SK-N-SH (cell line): ENCODE measurements around the gene RARB. TPM values are rescaled to one million over a fixed set of nuclear protein-coding genes. Genes with fewer than 3 reads are reported as not detected.

Source experiments
- CTCF ChIA-PET: fragments of 300-600, 350-600 bp; formaldehyde crosslinking; extraction: SDS; loops from one replicate; lab custom pipeline; 2021; lab: Yijun Ruan, JAX
- POLR2A ChIA-PET: fragments of 350-600 bp; sonication (Branson Sonifier 250); formaldehyde crosslinking; extraction: SDS; loops from one replicate; lab custom pipeline; 2020; ENCODE audit warnings: antibody characterized with exemption, inconsistent platforms; lab: Yijun Ruan, JAX
- DNase-seq: peaks from one replicate; pipeline ENCODE4 v3.0.0; 2012
- H2AFZ ChIP-seq: fragments of 200-600 bp; sonication (generic); 2 replicates; pipeline ENCODE4 v1.8.1; 2016; ENCODE audit warnings: antibody characterized with exemption, mild to moderate bottlenecking, low read depth
- H3F3A ChIP-seq: fragments of 200-600 bp; sonication (generic); replicated peaks from 2 replicates; pipeline ENCODE3; 2016; ENCODE audit warnings: antibody characterized with exemption, mild to moderate bottlenecking; ENCODE audit not compliant: insufficient read depth
- H3K27ac ChIP-seq, 2 experiments: fragments of 200-500 bp in 1 of 2; fragments of 200-600 bp in 1 of 2; sonication (Bioruptor generic) in 1 of 2; sonication (generic), shearing (Covaris generic) in 1 of 2; 2 replicates each; pipeline versions ENCODE4 v1.5.1 to v1.6.1; 2014 to 2016; ENCODE audit warnings: low read depth in 2 of 2, inconsistent platforms in 1 of 2, low read length in 1 of 2, mild to moderate bottlenecking in 1 of 2, mixed read lengths in 1 of 2
- H3K27me3 ChIP-seq: fragments of 200-600 bp; sonication (generic), shearing (Covaris generic); 2 replicates; pipeline ENCODE4 v1.6.1; 2016; ENCODE audit warnings: mixed run types; ENCODE audit not compliant: insufficient read depth
- H3K36me3 ChIP-seq, 2 experiments: fragments of 200-500 bp in 1 of 2; fragments of 200-600 bp in 1 of 2; sonication (Bioruptor generic) in 1 of 2; sonication (generic) in 1 of 2; replicated peaks in 1 of 2; 2 replicates each; pipeline versions ENCODE3 to v1.5.1; 2014 to 2016; ENCODE audit warnings: low read length in 1 of 2, mild to moderate bottlenecking in 1 of 2; ENCODE audit not compliant: insufficient read depth in 2 of 2, control insufficient read depth in 1 of 2
- H3K4me1 ChIP-seq, 2 experiments: fragments of 200-500 bp in 1 of 2; fragments of 200-600 bp in 1 of 2; sonication (Bioruptor generic) in 1 of 2; sonication (generic), shearing (Covaris generic) in 1 of 2; 2 replicates each; pipeline versions ENCODE4 v1.5.1 to v1.6.1; 2014 to 2016; ENCODE audit warnings: low read depth in 1 of 2, low read length in 1 of 2, mixed run types in 1 of 2; ENCODE audit not compliant: insufficient read depth in 2 of 2, control insufficient read depth in 1 of 2
- H3K4me2 ChIP-seq: fragments of 200-600 bp; sonication (generic), shearing (Covaris generic); 2 replicates; pipeline ENCODE4 v1.6.1; 2017; ENCODE audit warnings: mixed run types
- H3K4me3 ChIP-seq, 2 experiments: fragments of 200-500 bp in 1 of 2; fragments of 200-600 bp in 1 of 2; sonication (Bioruptor generic) in 1 of 2; sonication (generic), shearing (Covaris generic) in 1 of 2; 2 replicates each; pipeline versions ENCODE4 v1.5.1 to v1.8.1; 2014 to 2016; ENCODE audit warnings: low read depth in 2 of 2, inconsistent platforms in 1 of 2, low read length in 1 of 2, mild to moderate bottlenecking in 1 of 2, mixed read lengths in 1 of 2, moderate library complexity in 1 of 2
- H3K79me2 ChIP-seq: fragments of 200-600 bp; sonication (generic); 2 replicates; pipeline ENCODE4 v1.8.1; 2017; ENCODE audit warnings: mild to moderate bottlenecking; ENCODE audit not compliant: insufficient read depth
- H3K9ac ChIP-seq: fragments of 200-600 bp; sonication (generic); 2 replicates; pipeline ENCODE4 v1.6.1; 2017; ENCODE audit warnings: mixed run types
- H3K9me2 ChIP-seq: fragments of 200-600 bp; sonication (generic); 2 replicates; pipeline ENCODE4 v1.6.1; 2017; ENCODE audit warnings: mixed run types
- H3K9me3 ChIP-seq: fragments of 200-600 bp; sonication (generic); 2 replicates; pipeline ENCODE4 v1.6.1; 2017; ENCODE audit warnings: mixed run types, mild to moderate bottlenecking, moderate library complexity
- H4K20me1 ChIP-seq: fragments of 200-600 bp; sonication (generic); 2 replicates; pipeline ENCODE4 v1.6.1; 2017; ENCODE audit warnings: mild to moderate bottlenecking, mixed run types; ENCODE audit not compliant: insufficient read depth
- CHD2 ChIP-seq: fragments of 150-350 bp; IDR thresholded peaks from 2 replicates; pipeline ENCODE4 v1.6.1; 2018; ENCODE audit warnings: low read length; ENCODE audit not compliant: partially characterized antibody
- ELF1 ChIP-seq: IDR thresholded peaks from 2 replicates; pipeline ENCODE4 v1.4.0; 2012
- FOSL2 ChIP-seq: IDR thresholded peaks from 2 replicates; pipeline ENCODE4 v1.4.0; 2012; ENCODE audit warnings: low read depth, mild to moderate bottlenecking, moderate library complexity, borderline replicate concordance
- NFIC ChIP-seq: IDR thresholded peaks from 2 replicates; pipeline ENCODE4 v1.4.0; 2012; ENCODE audit warnings: borderline replicate concordance
- NRF1 ChIP-seq: IDR thresholded peaks from 2 replicates; pipeline ENCODE4 v1.6.1; 2012; ENCODE audit warnings: low read depth, mild to moderate bottlenecking, low read length
- RCOR1 ChIP-seq: fragments of 150-350 bp; IDR thresholded peaks from 2 replicates; pipeline ENCODE4 v1.6.1; 2017; ENCODE audit warnings: antibody characterized with exemption, low read length
- RFX5 ChIP-seq: IDR thresholded peaks from 2 replicates; pipeline ENCODE4 v1.6.1; 2012; ENCODE audit warnings: mild to moderate bottlenecking, improper control_type of control experiment, low read length
- RXRA ChIP-seq: IDR thresholded peaks from 2 replicates; pipeline ENCODE4 v1.4.0; 2012; ENCODE audit warnings: low read depth, mild to moderate bottlenecking, borderline replicate concordance
- TCF12 ChIP-seq: IDR thresholded peaks from 2 replicates; pipeline ENCODE4 v1.4.0; 2012
- YY1 ChIP-seq: IDR thresholded peaks from 2 replicates; pipeline ENCODE4 v1.4.0; 2012; ENCODE audit warnings: low read depth, mild to moderate bottlenecking
- WGBS: methylation state at CpG from one replicate; pipeline ENCODE4 v1.1.6; 2017; ENCODE audit warnings: low lambda C conversion rate; 5-methylcytosine and 5-hydroxymethylcytosine counted together
- polyA plus RNA-seq, 3 experiments: library from polyadenylated mRNA; depleted of rRNA; stranded (reverse); fragments of >200 nt; gene quantifications; 2 replicates each; pipeline ENCODE4 v1.2.3, GENCODE V29; 2012
- TF ChIP-seq, protein P1 (sequence below): fragments of 200-600 bp; sonication (generic); IDR thresholded peaks from 2 replicates; pipeline ENCODE4 v1.6.1; 2017; ENCODE audit warnings: antibody characterized with exemption, mild to moderate bottlenecking, moderate library complexity
- TF ChIP-seq, protein P2 (sequence below): IDR thresholded peaks from 2 replicates; pipeline ENCODE4 v1.4.0; 2012; ENCODE audit warnings: low read depth
- TF ChIP-seq, protein P3 (sequence below): IDR thresholded peaks from 2 replicates; pipeline ENCODE4 v1.4.0; 2012; ENCODE audit warnings: low read depth, borderline replicate concordance
- TF ChIP-seq, protein P4 (sequence below): fragments of 150-350 bp; IDR thresholded peaks from 2 replicates; pipeline ENCODE4 v1.6.1; 2016; ENCODE audit warnings: mild to moderate bottlenecking, low read depth, low read length
- TF ChIP-seq, protein P5 (sequence below): IDR thresholded peaks from 2 replicates; pipeline ENCODE4 v1.4.0; 2012; ENCODE audit warnings: low read depth, borderline replicate concordance

The RARB gene
- polyA plus RNA-seq, 1 of the 3 experiments (the other 2 are of a cell fraction) = 10.7 TPM

DNA sequence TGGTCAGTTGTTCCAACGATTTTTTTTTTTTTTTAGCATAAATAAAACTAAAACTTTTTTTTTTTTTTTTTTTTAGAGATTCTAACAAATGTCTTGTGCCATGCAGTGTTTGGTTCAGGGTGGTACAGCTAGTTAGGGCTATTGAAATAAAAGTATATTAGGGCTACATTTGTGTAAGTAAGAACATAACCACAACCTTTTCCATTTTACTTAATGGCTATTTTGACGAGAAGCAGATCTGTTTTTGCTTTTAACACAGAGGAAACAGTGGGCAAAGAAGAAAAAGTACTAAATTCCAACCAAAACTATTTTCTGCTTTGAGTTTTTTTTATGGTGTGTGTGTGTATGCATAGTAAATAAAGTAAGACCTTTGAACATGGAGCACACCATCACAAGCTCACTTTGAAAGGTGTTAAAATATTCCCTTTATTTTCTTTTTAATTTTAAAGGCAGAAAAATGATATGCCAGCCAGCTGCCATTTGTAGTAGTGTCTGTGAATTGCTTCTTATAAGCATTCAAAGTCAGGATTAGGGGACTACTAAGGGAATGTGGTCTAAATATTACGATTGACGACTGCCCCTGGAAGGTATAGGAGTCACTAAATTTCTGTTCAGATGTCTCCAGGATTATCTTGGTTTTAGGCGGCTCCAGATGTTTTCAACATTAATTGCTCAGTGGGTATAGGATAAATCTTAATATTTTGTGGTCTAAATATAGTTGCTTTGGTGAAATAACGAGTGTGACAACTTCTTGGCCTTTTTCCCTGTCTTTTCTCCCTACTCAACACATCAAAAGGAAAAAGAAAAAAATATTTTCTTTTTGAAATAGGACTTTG lies 3.1 kb downstream of the RARB start:
- H2AFZ ChIP-seq = no peak overlapping the region
- no peaks in the 10 kb centered on the region for H3K9me3 ChIP-seq
- peak overlapping the region; percentile 80 for H3K4me2 ChIP-seq
- ChIA-PET CTCF (interaction anchor here (0.9 to 5.0 kb wide), 4 partner anchors 10 to 163 kb away, joined by 3 to 40 read pairs (median 17); no protein-coding TSS in a partner anchor), POLR2A (no interaction called here)
- WGBS = 26% methylated on average over 6 of the region's 6 CpGs
- H3K79me2 ChIP-seq = peaks cover 77% of the 10 kb centered on the region
- DNase-seq = no peak
- no peaks in the 10 kb centered on the region for H4K20me1 ChIP-seq
- H3K27ac ChIP-seq = peak overlapping the region; percentile 89 to 97
- peak overlapping the region; percentile 70 to 80 for H3K4me3 ChIP-seq
- H3K4me1 ChIP-seq = peaks cover 6 to 22% of the 10 kb centered on the region in 2 experiments; a peak in 2 of 4 replicates
- no peaks in the 10 kb centered on the region for H3K36me3 ChIP-seq
- H3K9ac ChIP-seq = peak overlapping the region; percentile 77
- H3K9me2 ChIP-seq = no peaks in the 10 kb centered on the region
- H3F3A ChIP-seq = peaks cover 18% of the 10 kb centered on the region
- TF ChIP-seq, protein P1, sequence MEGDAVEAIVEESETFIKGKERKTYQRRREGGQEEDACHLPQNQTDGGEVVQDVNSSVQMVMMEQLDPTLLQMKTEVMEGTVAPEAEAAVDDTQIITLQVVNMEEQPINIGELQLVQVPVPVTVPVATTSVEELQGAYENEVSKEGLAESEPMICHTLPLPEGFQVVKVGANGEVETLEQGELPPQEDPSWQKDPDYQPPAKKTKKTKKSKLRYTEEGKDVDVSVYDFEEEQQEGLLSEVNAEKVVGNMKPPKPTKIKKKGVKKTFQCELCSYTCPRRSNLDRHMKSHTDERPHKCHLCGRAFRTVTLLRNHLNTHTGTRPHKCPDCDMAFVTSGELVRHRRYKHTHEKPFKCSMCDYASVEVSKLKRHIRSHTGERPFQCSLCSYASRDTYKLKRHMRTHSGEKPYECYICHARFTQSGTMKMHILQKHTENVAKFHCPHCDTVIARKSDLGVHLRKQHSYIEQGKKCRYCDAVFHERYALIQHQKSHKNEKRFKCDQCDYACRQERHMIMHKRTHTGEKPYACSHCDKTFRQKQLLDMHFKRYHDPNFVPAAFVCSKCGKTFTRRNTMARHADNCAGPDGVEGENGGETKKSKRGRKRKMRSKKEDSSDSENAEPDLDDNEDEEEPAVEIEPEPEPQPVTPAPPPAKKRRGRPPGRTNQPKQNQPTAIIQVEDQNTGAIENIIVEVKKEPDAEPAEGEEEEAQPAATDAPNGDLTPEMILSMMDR = no peak
- peak; percentile 29; the same call in 1 of the 2 replicates for TF ChIP-seq TCF12
- no peaks in the 10 kb centered on the region for H3K27me3 ChIP-seq

DNA sequence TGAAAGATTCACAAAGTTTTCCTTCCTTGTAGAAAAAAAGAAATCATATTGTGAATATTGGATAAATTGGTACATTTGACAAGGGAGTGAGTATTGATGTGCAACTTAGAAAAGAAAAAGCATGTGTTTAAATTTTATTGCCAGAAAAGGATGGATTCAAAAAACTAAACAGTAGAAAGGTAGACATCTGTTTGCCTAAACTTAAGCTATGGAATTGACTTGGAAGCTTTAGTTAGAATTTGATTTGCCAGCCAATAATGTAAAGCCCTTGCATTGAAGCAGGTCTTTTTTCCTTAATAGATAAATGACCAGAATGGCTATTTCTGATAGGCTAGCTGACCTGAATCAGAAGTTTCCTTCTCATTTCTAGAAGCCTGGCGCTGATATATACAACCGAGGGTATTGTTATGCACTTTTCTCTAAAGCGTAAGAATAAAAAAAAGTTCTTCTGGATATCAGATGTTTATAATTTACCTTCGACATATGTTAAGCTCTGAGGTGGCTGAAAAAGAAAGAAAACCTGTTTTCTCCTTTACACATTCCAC lies 4.2 kb downstream of the RARB start:
- Histone ChIP-seq H3K4me1 (peaks cover 9 to 14% of the 10 kb centered on the region in 2 experiments; a peak in 2 of 4 replicates), H2AFZ (no peak overlapping the region), H3K9me2 (no peaks in the 10 kb centered on the region), H4K20me1 (no peaks in the 10 kb centered on the region), H3K4me3 (peak overlapping the region; percentile 70 to 80; a peak in 3 of 4 replicates), H3K36me3 (no peaks in the 10 kb centered on the region), H3K27me3 (no peaks in the 10 kb centered on the region), H3F3A (peaks cover 17% of the 10 kb centered on the region), H3K4me2 (peak overlapping the region; percentile 80), H3K27ac (peak overlapping the region; percentile 55 to 89; a peak in 3 of 4 replicates), H3K9ac (peak overlapping the region; percentile 77; the same call in 1 of the 2 replicates), H3K9me3 (no peaks in the 10 kb centered on the region), H3K79me2 (peaks cover 88% of the 10 kb centered on the region)
- CTCF ChIA-PET = interaction anchor here (1.5 to 3.9 kb wide), 2 partner anchors 14 to 162 kb away, joined by 5 to 19 read pairs; no protein-coding TSS in a partner anchor
- 81% methylated on average over 4 of the region's 4 CpGs for WGBS
- DNase-seq = no peak
- POLR2A ChIA-PET = no interaction called here
- TF ChIP-seq ELF1 (no peak), YY1 (no peak), NRF1 (no peak), FOSL2 (no peak), RXRA (no peak), RFX5 (no peak), NFIC (no peak), CHD2 (no peak), RCOR1 (no peak)
- TF ChIP-seq, protein P2, sequence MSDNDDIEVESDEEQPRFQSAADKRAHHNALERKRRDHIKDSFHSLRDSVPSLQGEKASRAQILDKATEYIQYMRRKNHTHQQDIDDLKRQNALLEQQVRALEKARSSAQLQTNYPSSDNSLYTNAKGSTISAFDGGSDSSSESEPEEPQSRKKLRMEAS = no peak
- TF ChIP-seq, protein P3, sequence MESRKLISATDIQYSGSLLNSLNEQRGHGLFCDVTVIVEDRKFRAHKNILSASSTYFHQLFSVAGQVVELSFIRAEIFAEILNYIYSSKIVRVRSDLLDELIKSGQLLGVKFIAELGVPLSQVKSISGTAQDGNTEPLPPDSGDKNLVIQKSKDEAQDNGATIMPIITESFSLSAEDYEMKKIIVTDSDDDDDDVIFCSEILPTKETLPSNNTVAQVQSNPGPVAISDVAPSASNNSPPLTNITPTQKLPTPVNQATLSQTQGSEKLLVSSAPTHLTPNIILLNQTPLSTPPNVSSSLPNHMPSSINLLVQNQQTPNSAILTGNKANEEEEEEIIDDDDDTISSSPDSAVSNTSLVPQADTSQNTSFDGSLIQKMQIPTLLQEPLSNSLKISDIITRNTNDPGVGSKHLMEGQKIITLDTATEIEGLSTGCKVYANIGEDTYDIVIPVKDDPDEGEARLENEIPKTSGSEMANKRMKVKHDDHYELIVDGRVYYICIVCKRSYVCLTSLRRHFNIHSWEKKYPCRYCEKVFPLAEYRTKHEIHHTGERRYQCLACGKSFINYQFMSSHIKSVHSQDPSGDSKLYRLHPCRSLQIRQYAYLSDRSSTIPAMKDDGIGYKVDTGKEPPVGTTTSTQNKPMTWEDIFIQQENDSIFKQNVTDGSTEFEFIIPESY = no peak
- TF ChIP-seq, protein P4, sequence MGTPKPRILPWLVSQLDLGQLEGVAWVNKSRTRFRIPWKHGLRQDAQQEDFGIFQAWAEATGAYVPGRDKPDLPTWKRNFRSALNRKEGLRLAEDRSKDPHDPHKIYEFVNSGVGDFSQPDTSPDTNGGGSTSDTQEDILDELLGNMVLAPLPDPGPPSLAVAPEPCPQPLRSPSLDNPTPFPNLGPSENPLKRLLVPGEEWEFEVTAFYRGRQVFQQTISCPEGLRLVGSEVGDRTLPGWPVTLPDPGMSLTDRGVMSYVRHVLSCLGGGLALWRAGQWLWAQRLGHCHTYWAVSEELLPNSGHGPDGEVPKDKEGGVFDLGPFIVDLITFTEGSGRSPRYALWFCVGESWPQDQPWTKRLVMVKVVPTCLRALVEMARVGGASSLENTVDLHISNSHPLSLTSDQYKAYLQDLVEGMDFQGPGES = no peak
- TF ChIP-seq, protein P5, sequence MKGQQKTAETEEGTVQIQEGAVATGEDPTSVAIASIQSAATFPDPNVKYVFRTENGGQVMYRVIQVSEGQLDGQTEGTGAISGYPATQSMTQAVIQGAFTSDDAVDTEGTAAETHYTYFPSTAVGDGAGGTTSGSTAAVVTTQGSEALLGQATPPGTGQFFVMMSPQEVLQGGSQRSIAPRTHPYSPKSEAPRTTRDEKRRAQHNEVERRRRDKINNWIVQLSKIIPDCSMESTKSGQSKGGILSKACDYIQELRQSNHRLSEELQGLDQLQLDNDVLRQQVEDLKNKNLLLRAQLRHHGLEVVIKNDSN = no peak
